ENCODE measurements around the gene TPBGL. TPM values are rescaled to one million over a fixed set of nuclear protein-coding genes. Genes with fewer than 3 reads are reported as not detected.

Gene TPBGL
- polyA plus RNA-seq, 1 of the 3 experiments (the other 2 are of a cell fraction) = 0.03 TPM

- Histone ChIP-seq H4K20me1 (ENCODE audit: insufficient read depth) (no peaks in the 10 kb centered on the region), H3K79me2 (ENCODE audit: insufficient read depth) (no peaks in the 10 kb centered on the region), H3K27me3 (ENCODE audit: insufficient read depth) (no peaks in the 10 kb centered on the region), H3K4me2 (no peak overlapping the region), H3F3A (replicated peaks; ENCODE audit: insufficient read depth) (no peaks in the 10 kb centered on the region), H3K9ac (no peak overlapping the region), H3K4me1 (ENCODE audit: control insufficient read depth in 1 of 2, insufficient read depth in 2 of 2, low read depth in 1 of 2, low read length in 1 of 2) (peaks cover 0 to 10% of the 10 kb centered on the region in 2 experiments; a peak in 1 of 4 replicates), H2AFZ (ENCODE audit: low read depth) (no peak overlapping the region), H3K9me2 (no peaks in the 10 kb centered on the region), H3K4me3 (ENCODE audit: low read depth in 2 of 2, low read length in 1 of 2) (no peak overlapping the region), H3K36me3 (replicated peaks in 1 of 2; ENCODE audit: control insufficient read depth in 1 of 2, insufficient read depth in 2 of 2, low read length in 1 of 2) (no peaks in the 10 kb centered on the region), H3K9me3 (no peaks in the 10 kb centered on the region), H3K27ac (ENCODE audit: low read depth in 2 of 2, low read length in 1 of 2) (no peak overlapping the region)
- 79% methylated on average over 4 of the region's 5 CpGs for WGBS (ENCODE audit: low lambda C conversion rate)
- POLR2A ChIA-PET = no interaction called here
- TF ChIP-seq ZBTB33 (IDR thresholded peaks at IDR 0.05; ENCODE audit: borderline replicate concordance, low read depth) = no peak
- TF ChIP-seq USF1 (IDR thresholded peaks at IDR 0.05; ENCODE audit: borderline replicate concordance, low read depth) = no peak
- TF ChIP-seq GABPA (IDR thresholded peaks at IDR 0.05; ENCODE audit: low read depth) = no peak
- TF ChIP-seq FOXM1 (IDR thresholded peaks at IDR 0.05; ENCODE audit: low read depth) = no peak
- TF ChIP-seq REST (IDR thresholded peaks at IDR 0.05; ENCODE audit: low read depth, low read length) = no peak
- TF ChIP-seq YY1 (IDR thresholded peaks at IDR 0.05; ENCODE audit: low read depth) = no peak
- no peak for TF ChIP-seq RFX5 (IDR thresholded peaks at IDR 0.05; ENCODE audit: low read length)
- no peak for TF ChIP-seq MEF2A (IDR thresholded peaks at IDR 0.05; ENCODE audit: borderline replicate concordance, low read depth)
- no peak for TF ChIP-seq TAF1 (IDR thresholded peaks at IDR 0.05; ENCODE audit: borderline replicate concordance, low read depth, low read length)
- no peak for TF ChIP-seq CHD2 (IDR thresholded peaks at IDR 0.05; ENCODE audit: low read length, partially characterized antibody)
- TF ChIP-seq TEAD4 (IDR thresholded peaks at IDR 0.05; ENCODE audit: borderline replicate concordance, insufficient read depth) = no peak
- no peak for TF ChIP-seq FOSL2 (IDR thresholded peaks at IDR 0.05; ENCODE audit: borderline replicate concordance, low read depth)
- no peak for DNase-seq
- CTCF ChIA-PET = interaction anchor here (0.9 to 27.4 kb wide), 3 partner anchors 37 to 95 kb away, joined by 3 to 701 read pairs (median 4); no protein-coding TSS in a partner anchor
Observed at GRCh38 chr11:75285776-75286360, 45.3 kb downstream of the TPBGL start.
